PC-9 (cell line): ENCODE results near the gene EEPD1. TPM values are rescaled to one million over a fixed set of nuclear protein-coding genes. Genes with fewer than 3 reads are reported as not detected.
A peak's percentile ranks its signal among the peaks of the same experiment; 100 is the strongest.

Experiments used
- BruUV-seq: library from RNA; stranded (reverse); fragments of 400-500 nt; replicated peaks from 2 replicates; lab custom pipeline; 2021; lab: Mats Ljungman, UMichigan
- CTCF ChIA-PET: fragments of 300-600 bp; sonication (Branson Sonifier 250); formaldehyde crosslinking; loops from one replicate; lab custom pipeline; 2022; ENCODE audit warnings: antibody characterized with exemption; lab: Charles Lee
- POLR2A ChIA-PET: fragments of 300-600 bp; sonication (Branson Sonifier 250); formaldehyde crosslinking; loops from one replicate; lab custom pipeline; 2022; ENCODE audit warnings: antibody characterized with exemption; ENCODE audit not compliant: unreplicated experiment; lab: Charles Lee
- DNase-seq, 2 experiments: peaks; one replicate each; pipeline versions ENCODE4 v3.0.0 to v3.0.0-alpha.2; 2015 to 2022; ENCODE audit warnings: mixed read lengths in 1 of 2
- H2AFZ ChIP-seq: fragments of 200-600 bp; sonication (generic); 2 replicates; pipeline ENCODE4 v1.8.1; 2017; ENCODE audit warnings: antibody characterized with exemption
- H3F3A ChIP-seq: fragments of 200-600 bp; sonication (generic); 2 replicates; pipeline ENCODE4 v1.8.1; 2017; ENCODE audit warnings: antibody characterized with exemption, mild to moderate bottlenecking, low read depth; ENCODE audit not compliant: insufficient read depth
- H3K27ac ChIP-seq: fragments of 200-600 bp; sonication (generic); 2 replicates; pipeline ENCODE4 v1.6.1; 2016; ENCODE audit warnings: mixed run types
- H3K27me3 ChIP-seq: fragments of 200-600 bp; sonication (generic); 2 replicates; pipeline ENCODE4 v1.6.1; 2016; ENCODE audit warnings: low read depth, mixed run types; ENCODE audit not compliant: insufficient read depth
- H3K36me3 ChIP-seq: fragments of 200-600 bp; sonication (generic); 2 replicates; pipeline ENCODE4 v1.6.1; 2016; ENCODE audit warnings: low read depth, mixed run types
- H3K4me1 ChIP-seq: fragments of 200-600 bp; sonication (generic); replicated peaks from 2 replicates; pipeline ENCODE4 v1.6.1; 2016; ENCODE audit warnings: mixed run types; ENCODE audit not compliant: insufficient read depth
- H3K4me2 ChIP-seq: fragments of 200-600 bp; sonication (generic); 2 replicates; pipeline ENCODE4 v1.6.1; 2017; ENCODE audit warnings: mixed run types
- H3K4me3 ChIP-seq: fragments of 200-600 bp; sonication (generic); 2 replicates; pipeline ENCODE4 v1.6.1; 2016; ENCODE audit warnings: mixed run types
- H3K79me2 ChIP-seq: fragments of 200-600 bp; sonication (generic); 2 replicates; pipeline ENCODE4 v1.6.1; 2017; ENCODE audit warnings: low read depth, mixed run types
- H3K9me2 ChIP-seq: fragments of 200-600 bp; sonication (generic); 2 replicates; pipeline ENCODE4 v1.8.1; 2017; ENCODE audit warnings: mild to moderate bottlenecking; ENCODE audit not compliant: insufficient read depth
- H3K9me3 ChIP-seq: fragments of 200-600 bp; sonication (generic); 2 replicates; pipeline ENCODE4 v1.8.1; 2016; ENCODE audit warnings: low read depth; ENCODE audit not compliant: insufficient read depth
- H4K20me1 ChIP-seq: fragments of 200-600 bp; sonication (generic); 2 replicates; pipeline ENCODE4 v1.8.1; 2017; ENCODE audit not compliant: insufficient read depth
- CTCF ChIP-seq: fragments of 200-600 bp; sonication (generic); conservative IDR thresholded peaks from 2 replicates; pipeline ENCODE4 v1.6.1; 2017; ENCODE audit warnings: mixed run types, antibody characterized with exemption, mild to moderate bottlenecking, moderate library complexity
- EZH2 ChIP-seq: fragments of 200-600 bp; sonication (generic); IDR thresholded peaks from 2 replicates; pipeline ENCODE4 v1.8.0; 2017; ENCODE audit warnings: antibody characterized with exemption, low read depth
- intact Hi-C: fragments of 100-400 bp; cut with micrococcal nuclease; formaldehyde crosslinking; loops from one replicate; pipeline ENCODE4 v1.10.0; 2022; ENCODE audit not compliant: unreplicated experiment
- total RNA-seq: library from RNA; stranded (reverse); gene quantifications from 2 replicates; pipeline ENCODE4 v1.2.3, GENCODE V29; 2021

Gene EEPD1
- total RNA-seq, 1 experiment from 2014 or later = 6.0 TPM

GRCh38 chr7:36157527-36158320 is 4.7 kb downstream of the EEPD1 start:
- H3K27me3 ChIP-seq = no peaks in the 10 kb centered on the region
- BruUV-seq = no TSS peak
- no peak overlapping the region for H2AFZ ChIP-seq
- ChIA-PET POLR2A (interaction anchor here (0.7 kb wide), 2 partner anchors 102 to 123 kb away, joined by 4 to 5 read pairs; no protein-coding TSS in a partner anchor), CTCF (no interaction called here)
- peak overlapping the region; percentile 45 for H3K27ac ChIP-seq
- peak overlapping the region; percentile 71; the same call in 1 of the 2 replicates for H3K4me3 ChIP-seq
- H4K20me1 ChIP-seq = no peaks in the 10 kb centered on the region; the same call in 1 of the 2 replicates
- TF ChIP-seq CTCF (no peak), EZH2 (no peak)
- no peaks in the 10 kb centered on the region for H3K9me2 ChIP-seq
- H3K79me2 ChIP-seq = peaks cover 80% of the 10 kb centered on the region
- peaks cover 17% of the 10 kb centered on the region; the same call in 1 of the 2 replicates for H3K36me3 ChIP-seq
- H3K4me1 ChIP-seq = peaks cover 87% of the 10 kb centered on the region
- peaks cover 54% of the 10 kb centered on the region for H3F3A ChIP-seq
- H3K9me3 ChIP-seq = no peaks in the 10 kb centered on the region
- intact Hi-C loops = loop anchor here (10.0 kb wide), 1 partner anchor 463 kb away; the partner anchor contains the start of gene HERPUD2
- peak in 1 of 2 experiments; percentile 81 for DNase-seq
- peak overlapping the region; percentile 86 for H3K4me2 ChIP-seq

- no peaks in the 10 kb centered on the region; the same call in 1 of the 2 replicates for H4K20me1 ChIP-seq
- peaks cover 19% of the 10 kb centered on the region; the same call in 1 of the 2 replicates for H3K36me3 ChIP-seq
- TF ChIP-seq CTCF (no peak), EZH2 (no peak)
- H3F3A ChIP-seq = peaks cover 57% of the 10 kb centered on the region
- ChIA-PET POLR2A (interaction anchor here (0.7 kb wide), 1 partner anchor 102 kb away, joined by 5 read pairs; no protein-coding TSS in a partner anchor), CTCF (no interaction called here)
- peak overlapping the region; percentile 86 for H3K4me2 ChIP-seq
- H3K9me3 ChIP-seq = no peaks in the 10 kb centered on the region
- peak overlapping the region; percentile 71; the same call in 1 of the 2 replicates for H3K4me3 ChIP-seq
- no peaks in the 10 kb centered on the region for H3K27me3 ChIP-seq
- intact Hi-C loops = loop anchor here (10.0 kb wide), 1 partner anchor 463 kb away; the partner anchor contains the start of gene HERPUD2
- peak overlapping the region; percentile 45 for H3K27ac ChIP-seq
- peaks cover 86% of the 10 kb centered on the region for H3K79me2 ChIP-seq
- H2AFZ ChIP-seq = no peak overlapping the region
- H3K9me2 ChIP-seq = no peaks in the 10 kb centered on the region
- DNase-seq = no peak
- H3K4me1 ChIP-seq = peaks cover 89% of the 10 kb centered on the region
- BruUV-seq = no TSS peak
Observed at GRCh38 chr7:36158321-36158605, 5.2 kb downstream of the EEPD1 start.

- POLR2A ChIA-PET = no interaction called here
- Histone ChIP-seq H3K4me3 (no peak overlapping the region), H3K27ac (no peak overlapping the region), H3K36me3 (peaks cover 19% of the 10 kb centered on the region; the same call in 1 of the 2 replicates), H3K4me2 (peak overlapping the region; percentile 10; the same call in 1 of the 2 replicates), H3K9me2 (no peaks in the 10 kb centered on the region), H3K4me1 (peaks cover 80% of the 10 kb centered on the region), H2AFZ (no peak overlapping the region), H3F3A (peaks cover 57% of the 10 kb centered on the region), H3K27me3 (no peaks in the 10 kb centered on the region), H3K79me2 (peaks cover 86% of the 10 kb centered on the region), H3K9me3 (0 out of 2 replicates have a peak, but pooled peaks cover 7% of the 10 kb centered on the region), H4K20me1 (no peaks in the 10 kb centered on the region; the same call in 1 of the 2 replicates)
- DNase-seq = no peak
- intact Hi-C loops = loop anchor here (10.0 kb wide), 1 partner anchor 465 kb away; the partner anchor contains the start of gene HERPUD2
- CTCF ChIA-PET = no interaction called here
- BruUV-seq = no TSS peak
- no peak for TF ChIP-seq EZH2
- TF ChIP-seq CTCF = no peak
Observed at GRCh38 chr7:36159618-36160017, 6.6 kb downstream of the EEPD1 start.
